ENCODE measurements around the gene ITFG1.

DNA sequence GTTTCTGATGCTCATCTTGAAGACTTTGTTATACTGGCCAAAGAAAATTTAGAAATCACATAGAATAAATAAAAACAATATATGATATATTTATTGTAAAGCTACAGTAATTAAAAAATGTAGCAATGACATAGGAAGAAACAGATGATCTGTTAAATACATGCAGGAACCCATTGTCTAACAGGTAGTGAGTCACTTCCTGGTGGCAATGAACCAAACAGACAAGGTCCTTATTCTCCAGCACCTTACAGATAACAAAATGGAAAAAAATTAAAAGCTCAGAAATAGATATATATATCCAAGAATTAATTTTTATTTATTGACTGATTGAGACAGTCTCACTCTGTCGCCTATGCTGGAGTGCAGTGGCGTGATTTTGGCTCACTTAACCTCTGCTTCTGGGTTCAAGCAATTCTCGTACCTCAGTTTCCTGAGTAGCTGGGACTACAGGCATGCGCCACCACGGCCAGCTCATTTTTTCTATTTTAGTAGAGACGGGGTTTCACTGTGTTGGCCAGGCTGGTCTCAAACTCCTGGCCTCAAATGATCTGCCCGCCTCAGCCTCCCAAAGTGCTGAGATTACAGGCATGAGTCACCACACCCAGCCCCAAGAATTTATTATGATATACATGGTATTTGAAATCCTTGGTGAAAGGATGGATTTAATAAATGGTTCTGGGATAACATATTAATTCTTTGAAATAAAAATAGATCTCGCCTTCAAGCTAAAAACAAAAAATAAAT, 324.6 kb downstream of the ITFG1 start:
- TF ChIP-seq, protein P1, sequence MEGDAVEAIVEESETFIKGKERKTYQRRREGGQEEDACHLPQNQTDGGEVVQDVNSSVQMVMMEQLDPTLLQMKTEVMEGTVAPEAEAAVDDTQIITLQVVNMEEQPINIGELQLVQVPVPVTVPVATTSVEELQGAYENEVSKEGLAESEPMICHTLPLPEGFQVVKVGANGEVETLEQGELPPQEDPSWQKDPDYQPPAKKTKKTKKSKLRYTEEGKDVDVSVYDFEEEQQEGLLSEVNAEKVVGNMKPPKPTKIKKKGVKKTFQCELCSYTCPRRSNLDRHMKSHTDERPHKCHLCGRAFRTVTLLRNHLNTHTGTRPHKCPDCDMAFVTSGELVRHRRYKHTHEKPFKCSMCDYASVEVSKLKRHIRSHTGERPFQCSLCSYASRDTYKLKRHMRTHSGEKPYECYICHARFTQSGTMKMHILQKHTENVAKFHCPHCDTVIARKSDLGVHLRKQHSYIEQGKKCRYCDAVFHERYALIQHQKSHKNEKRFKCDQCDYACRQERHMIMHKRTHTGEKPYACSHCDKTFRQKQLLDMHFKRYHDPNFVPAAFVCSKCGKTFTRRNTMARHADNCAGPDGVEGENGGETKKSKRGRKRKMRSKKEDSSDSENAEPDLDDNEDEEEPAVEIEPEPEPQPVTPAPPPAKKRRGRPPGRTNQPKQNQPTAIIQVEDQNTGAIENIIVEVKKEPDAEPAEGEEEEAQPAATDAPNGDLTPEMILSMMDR (conservative IDR thresholded peaks at IDR 0.05; ENCODE audit: low read length), result no peak
- TF ChIP-seq EZH2phosphoT487 (IDR thresholded peaks at IDR 0.05; ENCODE audit: borderline replicate concordance), result no peak

Data from Loucy (cell line).